HG03139 (cell line): ENCODE measurements around the gene CD80.

Experiments
- ATAC-seq: cut with Tn5 transposase; IDR thresholded peaks from one replicate; pipeline ENCODE4 v1.9.1; 2021; ENCODE audit not compliant: unreplicated experiment

Gene CD80

DNA sequence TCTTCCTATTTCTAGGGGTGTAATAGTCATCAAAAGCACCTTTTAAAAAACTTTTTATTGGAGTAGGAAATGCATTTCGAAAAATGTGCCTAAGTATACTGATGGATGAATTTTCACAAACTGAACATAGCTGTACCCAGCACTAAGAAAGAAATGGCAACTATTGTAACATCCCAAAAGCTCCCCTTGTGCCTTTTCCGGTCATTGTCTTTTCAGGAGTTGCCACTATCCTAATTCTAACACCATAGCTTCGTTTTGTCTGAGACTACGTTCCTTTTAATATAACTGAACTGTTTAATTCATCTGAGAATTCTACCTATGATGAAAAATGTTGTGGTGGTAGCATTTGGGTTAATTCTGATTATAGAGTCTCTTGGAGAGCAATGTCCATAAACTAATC, 59.1 kb downstream of the CD80 start:
- ATAC-seq = no peak

- ATAC-seq = peak; percentile 99
These were observed 61.0 kb downstream of the CD80 start, which contains the start of gene TIMMDC1 for GRCh38 chr3:119498186-119499011. Gene TIMMDC1 (plus strand): TSS chr3:119498547. CDS start chr3:119498734, 187 bp downstream.

DNA sequence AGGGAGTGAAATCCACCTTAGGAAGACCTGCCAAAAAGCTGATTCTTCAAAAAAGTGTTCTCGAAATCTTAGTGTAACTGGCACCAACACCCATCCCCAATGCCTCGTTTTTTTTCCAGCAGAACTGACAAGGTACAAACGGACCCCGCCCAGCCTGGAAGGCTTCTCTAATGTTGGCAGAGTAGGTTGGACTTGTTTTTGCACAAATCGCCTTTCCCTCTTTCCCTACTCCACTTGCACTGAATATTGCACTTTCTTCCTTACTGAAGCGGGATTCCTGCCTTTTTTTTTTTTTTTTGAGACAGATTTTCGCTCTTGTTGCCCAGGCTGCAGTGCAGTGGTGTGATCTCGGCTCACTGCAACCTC, 61.6 kb downstream of the CD80 start:
- peak; percentile 7 for ATAC-seq

DNA sequence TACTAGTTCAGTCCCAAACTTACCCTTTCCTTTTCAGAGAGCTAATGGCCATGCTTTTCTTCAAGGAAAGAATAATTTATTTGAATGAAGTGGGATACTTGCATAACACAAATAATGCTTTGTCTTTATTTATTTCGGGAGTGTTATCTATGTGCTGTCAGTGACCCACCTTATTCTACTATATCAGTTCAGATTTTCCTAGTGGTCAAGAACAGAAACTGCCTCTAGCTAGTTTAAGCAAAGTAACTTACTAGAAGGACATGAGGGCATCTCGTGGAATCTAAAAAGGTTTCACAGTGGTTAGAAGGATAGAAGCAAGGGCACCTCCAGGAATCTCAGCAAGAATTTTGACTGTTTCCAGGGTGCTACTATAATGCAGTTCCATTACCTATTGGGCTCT, 64.8 kb downstream of the CD80 start:
- ATAC-seq = no peak

DNA sequence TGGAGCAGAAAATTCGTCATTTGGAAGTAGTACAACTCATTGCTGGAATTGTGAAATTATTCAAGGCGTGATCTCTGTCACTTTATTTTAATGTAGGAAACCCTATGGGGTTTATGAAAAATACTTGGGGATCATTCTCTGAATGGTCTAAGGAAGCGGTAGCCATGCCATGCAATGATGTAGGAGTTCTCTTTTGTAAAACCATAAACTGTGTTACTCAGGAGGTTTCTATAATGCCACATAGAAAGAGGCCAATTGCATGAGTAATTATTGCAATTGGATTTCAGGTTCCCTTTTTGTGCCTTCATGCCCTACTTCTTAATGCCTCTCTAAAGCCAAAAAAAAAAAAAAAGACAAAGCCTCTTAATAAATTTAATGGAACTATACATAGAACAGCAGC, 66.6 kb downstream of the CD80 start:
- no peak for ATAC-seq

GRCh38 chr3:119492128-119492527, 67.3 kb downstream of the CD80 start:
- no peak for ATAC-seq

- ATAC-seq = no peak
These were observed 69.3 kb downstream of the CD80 start for GRCh38 chr3:119490153-119490552.

- no peak for ATAC-seq
These were observed 73.9 kb downstream of the CD80 start for GRCh38 chr3:119485563-119485962.

- no peak for ATAC-seq
These were observed 76.3 kb downstream of the CD80 start for GRCh38 chr3:119483101-119483500.

DNA sequence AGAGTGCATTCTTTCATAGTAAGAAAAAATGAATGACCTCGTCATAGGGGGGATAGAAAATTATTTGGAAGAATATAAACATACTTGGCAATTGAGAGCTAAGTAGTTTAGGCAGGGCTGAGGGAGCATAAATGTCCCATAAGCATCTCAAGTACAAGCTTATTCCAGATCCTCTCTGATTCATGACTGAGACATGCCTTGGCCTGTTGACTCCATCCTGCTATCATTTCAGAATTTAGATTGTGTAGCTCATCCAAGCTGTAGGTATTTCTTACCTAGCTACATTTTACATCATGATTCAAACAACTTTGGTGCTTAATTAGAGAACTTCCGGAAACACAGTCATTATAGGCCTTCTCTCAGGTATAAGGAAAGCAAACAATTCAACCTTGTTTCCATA, 78.3 kb downstream of the CD80 start:
- no peak for ATAC-seq
